Retinal pigment epithelial cell (primary cell): ENCODE measurements around the gene ANKZF1.

Experiments
- DNase-seq: peaks from one replicate; pipeline ENCODE4 v3.0.0-alpha.2; 2010; ENCODE audit warnings: low read depth
- H3K4me3 ChIP-seq: 2 replicates; pipeline ENCODE4 v1.5.1; 2011; ENCODE audit warnings: mild to moderate bottlenecking, low read length, control low read depth, moderate library complexity
- TF ChIP-seq, protein P1 (sequence below): conservative IDR thresholded peaks from 2 replicates; pipeline ENCODE4 v1.5.1; 2011; ENCODE audit warnings: low read depth, low read length, control low read depth, inconsistent platforms

Gene ANKZF1

DNA sequence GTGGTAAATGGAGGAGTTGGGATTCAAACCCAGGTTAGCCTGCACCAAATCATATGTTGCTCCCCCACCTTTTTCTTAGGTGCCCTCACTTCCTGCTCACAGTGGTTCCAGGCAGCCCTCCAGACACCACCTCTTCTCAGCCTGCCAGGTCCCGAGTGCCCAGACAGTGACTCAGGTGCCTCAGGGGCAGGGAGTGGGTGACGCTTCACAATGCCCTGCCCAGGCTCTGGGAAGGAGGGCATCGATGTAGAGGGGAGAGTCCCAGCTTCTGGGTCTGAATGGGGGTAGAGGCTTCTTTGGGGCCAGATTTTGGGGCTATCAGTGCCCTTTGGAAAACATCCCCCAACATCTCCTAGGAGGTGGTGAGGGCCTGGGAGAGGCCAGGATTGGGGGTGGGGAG is 44.3 kb downstream of the ANKZF1 start:
- H3K4me3 ChIP-seq: no peak overlapping the region
- no peak for DNase-seq
- TF ChIP-seq, protein P1, sequence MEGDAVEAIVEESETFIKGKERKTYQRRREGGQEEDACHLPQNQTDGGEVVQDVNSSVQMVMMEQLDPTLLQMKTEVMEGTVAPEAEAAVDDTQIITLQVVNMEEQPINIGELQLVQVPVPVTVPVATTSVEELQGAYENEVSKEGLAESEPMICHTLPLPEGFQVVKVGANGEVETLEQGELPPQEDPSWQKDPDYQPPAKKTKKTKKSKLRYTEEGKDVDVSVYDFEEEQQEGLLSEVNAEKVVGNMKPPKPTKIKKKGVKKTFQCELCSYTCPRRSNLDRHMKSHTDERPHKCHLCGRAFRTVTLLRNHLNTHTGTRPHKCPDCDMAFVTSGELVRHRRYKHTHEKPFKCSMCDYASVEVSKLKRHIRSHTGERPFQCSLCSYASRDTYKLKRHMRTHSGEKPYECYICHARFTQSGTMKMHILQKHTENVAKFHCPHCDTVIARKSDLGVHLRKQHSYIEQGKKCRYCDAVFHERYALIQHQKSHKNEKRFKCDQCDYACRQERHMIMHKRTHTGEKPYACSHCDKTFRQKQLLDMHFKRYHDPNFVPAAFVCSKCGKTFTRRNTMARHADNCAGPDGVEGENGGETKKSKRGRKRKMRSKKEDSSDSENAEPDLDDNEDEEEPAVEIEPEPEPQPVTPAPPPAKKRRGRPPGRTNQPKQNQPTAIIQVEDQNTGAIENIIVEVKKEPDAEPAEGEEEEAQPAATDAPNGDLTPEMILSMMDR: no peak

DNA sequence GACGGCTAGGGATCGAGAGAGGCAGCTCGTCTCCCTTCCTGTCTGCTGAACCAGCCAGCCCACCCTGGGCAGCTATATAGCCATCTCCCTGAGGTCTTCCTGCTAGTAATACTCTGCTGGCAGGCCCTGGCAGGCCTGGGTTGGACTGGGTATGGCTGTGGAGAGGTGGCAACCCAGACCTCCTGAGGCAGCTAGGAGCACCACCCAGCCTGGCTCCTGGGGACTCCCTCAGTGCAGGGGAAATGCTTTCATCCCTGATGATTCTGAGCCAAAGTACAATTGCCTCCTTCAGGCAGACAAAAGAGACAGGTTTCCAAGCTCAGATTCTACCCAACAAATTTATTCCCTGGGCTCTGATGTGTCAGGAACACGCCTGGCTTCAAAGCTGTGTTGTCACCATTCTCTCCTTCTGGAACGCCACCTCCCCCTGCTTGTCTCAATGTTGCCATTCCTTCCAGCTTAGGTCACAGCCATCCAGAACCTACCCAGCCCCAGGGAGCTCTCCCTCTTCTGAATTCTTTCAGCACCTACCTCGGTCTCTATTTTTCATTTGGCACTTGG is 44.8 kb downstream of the ANKZF1 start:
- no peak overlapping the region for H3K4me3 ChIP-seq
- TF ChIP-seq, protein P1: no peak
- DNase-seq: no peak

DNA sequence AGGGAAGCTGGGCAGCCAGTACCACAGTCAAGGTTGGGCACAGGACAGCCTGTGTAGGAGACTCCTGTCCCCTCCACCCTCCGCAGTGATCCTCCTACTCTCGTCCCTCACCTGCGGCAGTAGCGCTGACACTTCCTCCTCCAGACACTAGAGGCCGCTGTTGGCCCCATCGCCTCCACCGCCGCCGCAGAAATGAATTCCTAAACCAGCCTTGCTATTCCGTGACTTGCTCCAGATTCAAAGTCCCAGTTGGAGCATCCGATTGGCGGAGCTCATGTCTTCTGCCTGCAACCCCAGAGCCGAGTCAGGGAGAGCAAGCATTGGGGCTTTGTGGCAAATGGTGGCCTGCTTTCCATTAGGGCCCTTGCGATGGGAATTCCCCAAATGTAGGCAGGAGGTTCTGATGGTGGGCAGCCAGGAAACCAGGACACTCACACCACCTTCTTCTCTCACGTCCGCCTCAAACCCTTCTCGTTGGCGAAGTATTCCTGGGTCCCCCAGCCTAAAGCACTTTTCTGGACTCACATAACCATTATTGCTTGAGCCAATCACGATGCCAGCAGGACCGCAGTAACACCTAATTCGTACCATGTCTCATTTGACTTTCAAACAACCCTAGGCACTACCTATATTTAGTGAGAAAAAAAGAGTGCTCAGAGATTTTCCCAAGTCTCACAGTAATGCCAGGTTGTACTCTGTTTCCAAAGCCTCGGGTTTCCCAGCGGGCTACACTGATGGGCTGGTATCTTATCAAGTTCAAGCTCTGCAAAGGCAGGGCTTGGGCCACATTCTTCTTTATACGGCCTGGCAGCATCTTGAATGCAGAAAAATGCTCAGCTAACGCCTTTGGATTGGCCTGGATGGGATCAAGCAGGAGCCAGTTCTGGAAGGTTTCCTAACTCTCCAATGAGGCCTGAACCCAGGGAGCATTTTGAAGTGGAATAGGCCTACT is 48.4 kb downstream of the ANKZF1 start:
- TF ChIP-seq, protein P1: peak; percentile 96
- DNase-seq: no peak
- no peak overlapping the region for H3K4me3 ChIP-seq

DNA sequence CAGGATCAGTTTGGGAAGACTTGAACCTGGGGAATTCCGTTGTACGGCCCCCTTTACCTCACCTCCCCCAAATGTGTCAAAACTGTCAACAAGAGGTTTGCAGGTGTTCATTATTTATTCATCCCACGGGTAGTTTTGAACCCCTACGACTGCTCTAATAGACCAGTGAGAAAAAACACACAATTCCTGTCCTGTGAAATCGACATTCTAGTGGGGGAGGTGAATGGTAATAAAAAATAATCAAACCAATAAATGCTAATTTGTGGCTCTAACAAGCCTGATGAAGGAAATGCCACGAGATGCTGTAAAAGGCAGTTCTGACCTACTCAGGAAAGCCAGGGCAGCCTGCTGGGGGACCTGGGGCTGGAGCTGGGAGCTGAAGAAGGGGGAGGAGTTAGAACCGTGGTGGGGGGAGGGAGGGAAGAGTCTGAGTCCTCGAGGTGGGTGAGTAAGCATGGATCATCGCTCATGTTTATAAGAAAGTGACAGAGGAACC is 49.1 kb downstream of the ANKZF1 start:
- TF ChIP-seq, protein P1: no peak
- no peak for DNase-seq
- H3K4me3 ChIP-seq: peak overlapping the region; percentile 55

DNA sequence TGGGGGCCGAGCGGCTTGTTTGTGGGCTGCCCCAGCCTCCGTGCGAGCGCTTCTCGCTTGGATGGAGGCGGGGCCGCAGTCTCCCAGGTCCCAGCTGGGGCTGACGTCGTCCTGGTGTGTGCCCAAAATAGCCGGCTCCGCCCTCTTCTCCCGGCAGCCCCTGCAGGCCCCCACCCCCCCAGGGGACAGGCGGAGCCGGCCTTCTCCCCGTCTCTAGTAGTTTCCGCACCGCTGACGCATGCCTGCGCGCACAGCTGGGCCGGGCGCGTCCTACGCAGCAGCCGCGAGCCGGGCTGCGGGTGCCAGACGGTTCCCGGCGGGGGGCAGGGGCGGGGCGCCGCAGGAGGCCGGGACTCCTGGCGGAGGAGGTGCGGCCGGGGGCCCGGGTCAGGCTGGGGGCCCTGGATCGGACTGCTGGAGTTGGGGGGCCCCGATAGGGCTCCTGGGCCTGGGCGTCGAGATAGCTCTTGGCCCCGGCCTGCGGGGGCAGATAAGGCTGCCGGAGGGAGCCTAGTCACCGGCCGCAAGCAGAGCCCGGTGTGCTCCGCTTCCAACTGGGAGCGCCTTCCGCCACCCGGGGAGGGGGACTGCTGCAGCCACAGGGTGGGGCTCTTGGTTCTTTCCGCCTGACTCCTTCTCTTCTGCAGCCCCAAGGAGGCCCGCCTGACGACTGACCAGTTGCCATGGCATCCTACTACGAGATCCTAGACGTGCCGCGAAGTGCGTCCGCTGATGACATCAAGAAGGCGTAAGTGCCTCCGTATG is 49.7 kb downstream of the ANKZF1 start, which contains the start of gene DNAJB2:
DNAJB2 (plus strand) TSS at position 216 of the 765 bp plus-strand sequence; CDS start at position 684, 468 bp downstream.
- TF ChIP-seq, protein P1: peak; percentile 14
- H3K4me3 ChIP-seq: peak within 1 kb of the TSS; percentile 55
- DNase-seq: peak; percentile 92

DNA sequence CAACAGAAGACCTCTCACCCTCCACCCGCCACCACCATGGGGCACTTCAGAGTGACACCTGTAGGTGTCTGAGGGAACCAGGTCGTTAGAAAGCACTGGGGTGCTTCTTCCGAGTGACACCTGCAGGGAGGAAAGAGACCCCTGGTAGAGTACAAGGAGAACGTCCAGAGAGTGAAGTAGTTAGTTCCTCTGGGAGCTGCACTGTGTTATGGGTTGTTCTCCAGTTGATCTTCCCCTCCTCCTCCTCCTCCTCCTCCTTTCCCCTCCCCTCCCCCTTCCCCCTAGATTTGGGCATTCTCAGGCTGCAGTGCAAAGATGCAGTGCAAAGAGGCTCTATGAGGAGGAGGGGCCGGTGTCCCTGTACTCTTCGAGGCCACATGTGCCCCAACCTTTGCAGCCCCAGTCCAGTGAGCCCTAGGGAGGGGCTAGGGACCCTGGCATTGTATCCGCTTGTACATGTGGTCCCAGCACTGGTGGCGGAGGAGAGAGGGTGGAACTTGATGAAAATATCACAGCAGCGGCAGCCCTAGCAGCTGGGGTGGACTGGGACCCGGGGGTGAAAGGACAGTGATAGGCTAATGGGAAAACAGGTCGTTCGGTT is 50.4 kb downstream of the ANKZF1 start:
- H3K4me3 ChIP-seq: peak overlapping the region; percentile 55
- TF ChIP-seq, protein P1: no peak
- DNase-seq: no peak
